GM12865 (cell line): ENCODE results near the gene C11orf91.
A peak's percentile ranks its signal among the peaks of the same experiment; 100 is the strongest.

Experiments
- DNase-seq: peaks from one replicate; pipeline ENCODE4 v3.0.0; 2010; ENCODE audit warnings: low read depth
- H3K4me3 ChIP-seq: 2 replicates; pipeline ENCODE4 v1.5.1; 2011; ENCODE audit warnings: mild to moderate bottlenecking, low read depth, low read length, control low read depth
- CTCF ChIP-seq: IDR thresholded peaks from 2 replicates; pipeline ENCODE4 v1.5.1; 2011; ENCODE audit warnings: low read length, control low read depth, low read depth, inconsistent platforms; ENCODE audit not compliant: insufficient read depth; ENCODE audit errors: missing control alignments

The C11orf91 gene

GRCh38 chr11:33694346-33695050 is 6.1 kb downstream of the C11orf91 start:
- TF ChIP-seq CTCF = no peak
- DNase-seq = no peak
- no peak overlapping the region for H3K4me3 ChIP-seq

GRCh38 chr11:33692541-33692940 is 8.1 kb downstream of the C11orf91 start:
- no peak for DNase-seq
- no peak for TF ChIP-seq CTCF

GRCh38 chr11:33692013-33692504 is 8.6 kb downstream of the C11orf91 start:
- TF ChIP-seq CTCF = no peak
- no peak overlapping the region for H3K4me3 ChIP-seq
- peak; percentile 56 for DNase-seq

More at GRCh38 chr11:33692541-33692940, 8.1 kb downstream of the C11orf91 start:
- no peak overlapping the region for H3K4me3 ChIP-seq

GRCh38 chr11:33691066-33691864 is 9.4 kb downstream of the C11orf91 start:
- no peak for DNase-seq
- H3K4me3 ChIP-seq = no peak overlapping the region
- TF ChIP-seq CTCF = no peak

GRCh38 chr11:33690290-33691065 is 10.1 kb downstream of the C11orf91 start:
- no peak for DNase-seq
- H3K4me3 ChIP-seq = no peak overlapping the region
- TF ChIP-seq CTCF = no peak

- no peak for DNase-seq
- TF ChIP-seq CTCF = no peak
- H3K4me3 ChIP-seq = no peak overlapping the region
Observed at GRCh38 chr11:33689501-33689900, 11.1 kb downstream of the C11orf91 start.
